HCT116 (cell line): ENCODE measurements around the gene RPS2. TPM values are rescaled to one million over a fixed set of nuclear protein-coding genes. Genes with fewer than 3 reads are reported as not detected.

Source experiments
- ATAC-seq: fragments of 200-7000 bp; cut with Tn5 transposase; 2 replicates; pipeline ENCODE4 v1.9.1; 2020; ENCODE audit warnings: mild to moderate bottlenecking, moderate library complexity
- BruUV-seq: library from RNA; stranded (reverse); fragments of 400-500 nt; replicated peaks from 2 replicates; lab custom pipeline; 2021; lab: Mats Ljungman, UMichigan
- CTCF ChIA-PET: fragments of 300-600 bp; sonication (Branson Sonifier 250); formaldehyde crosslinking; loops from one replicate; lab custom pipeline; 2021; ENCODE audit warnings: antibody characterized with exemption; lab: Charles Lee
- POLR2A ChIA-PET: fragments of 300-600, 350-600 bp; sonication (Branson Sonifier 250); formaldehyde crosslinking; loops from one replicate; lab custom pipeline; 2021; ENCODE audit warnings: antibody characterized with exemption; lab: Charles Lee
- RAD21 ChIA-PET, 2 experiments: fragments of 300-600 bp; sonication (Branson Sonifier 250); formaldehyde crosslinking; loops; one replicate each; lab custom pipeline; 2023; ENCODE audit warnings: low total read pairs in 2 of 2; ENCODE audit not compliant: uncharacterized antibody in 2 of 2, unreplicated experiment in 2 of 2, low non-redundant PET in 1 of 2; lab: Charles Lee
- DNase-seq: peaks from one replicate; pipeline ENCODE4 v3.0.0-alpha.2; 2010; ENCODE audit warnings: low read depth, low spot score
- H2AFZ ChIP-seq: fragments of 200-600 bp; shearing (Covaris generic), sonication (generic); 2 replicates; pipeline ENCODE4 v1.6.1; 2017; ENCODE audit warnings: low read depth, mixed run types, mixed read lengths, antibody characterized with exemption, low read length; ENCODE audit not compliant: poor library complexity, severe bottlenecking
- H3K27ac ChIP-seq: 2 replicates; pipeline ENCODE4 v1.5.1; 2012; ENCODE audit warnings: low read depth, low read length
- H3K27me3 ChIP-seq: fragments of 200-600 bp; sonication (generic); 2 replicates; pipeline ENCODE4 v1.6.1; 2016; ENCODE audit warnings: mixed run types, low read length, mixed read lengths; ENCODE audit not compliant: insufficient read depth
- H3K36me3 ChIP-seq, 2 experiments: fragments of 200-500 bp in 1 of 2; fragments of 200-600 bp in 1 of 2; sonication (Bioruptor generic) in 1 of 2; sonication (generic) in 1 of 2; 2 replicates each; pipeline versions ENCODE4 v1.5.1 to v1.6.1; 2014 to 2016; ENCODE audit warnings: low read length in 2 of 2, inconsistent platforms in 1 of 2, mixed read lengths in 1 of 2, mixed run types in 1 of 2; ENCODE audit not compliant: insufficient read depth in 2 of 2, control insufficient read depth in 1 of 2
- H3K4me1 ChIP-seq, 2 experiments: fragments of 200-600 bp in 1 of 2; sonication (generic) in 1 of 2; 2 replicates each; pipeline versions ENCODE4 v1.5.1 to v1.6.1; 2012 to 2017; ENCODE audit warnings: low read length in 2 of 2, inconsistent platforms in 1 of 2, mild to moderate bottlenecking in 1 of 2, mixed read lengths in 1 of 2, mixed run types in 1 of 2, moderate library complexity in 1 of 2; ENCODE audit not compliant: insufficient read depth in 2 of 2, control insufficient read depth in 1 of 2
- H3K4me2 ChIP-seq: fragments of 200-600 bp; sonication (generic); 2 replicates; pipeline ENCODE4 v1.6.1; 2017; ENCODE audit warnings: mixed run types, low read length, mixed read lengths
- H3K4me3 ChIP-seq, 2 experiments: fragments of 200-600 bp in 1 of 2; sonication (generic) in 1 of 2; replicated peaks in 1 of 2; 2 replicates each; pipeline ENCODE4 v1.5.1; 2011 to 2016; ENCODE audit warnings: low read length in 2 of 2, control low read depth in 1 of 2, low read depth in 1 of 2, mild to moderate bottlenecking in 1 of 2, mixed read lengths in 1 of 2, mixed run types in 1 of 2
- H3K79me2 ChIP-seq: fragments of 200-600 bp; sonication (generic); 2 replicates; pipeline ENCODE4 v1.6.1; 2017; ENCODE audit warnings: mild to moderate bottlenecking, mixed run types, low read length, moderate library complexity, mixed read lengths; ENCODE audit not compliant: insufficient read depth
- H3K9ac ChIP-seq: fragments of 200-600 bp; sonication (generic); 2 replicates; pipeline ENCODE4 v1.6.1; 2016; ENCODE audit warnings: low read length, mixed read lengths
- H3K9me2 ChIP-seq: fragments of 200-600 bp; sonication (generic), shearing (Covaris generic); 2 replicates; pipeline ENCODE4 v1.6.1; 2017; ENCODE audit warnings: mixed run types, mild to moderate bottlenecking, moderate library complexity; ENCODE audit not compliant: insufficient read depth
- H3K9me3 ChIP-seq, 2 experiments: fragments of 200-500 bp in 1 of 2; fragments of 200-600 bp in 1 of 2; sonication (Bioruptor generic) in 1 of 2; sonication (generic) in 1 of 2; 2 replicates each; pipeline ENCODE4 v1.6.1; 2014 to 2017; ENCODE audit warnings: low read length in 2 of 2, mixed read lengths in 2 of 2, inconsistent platforms in 1 of 2, low read depth in 1 of 2, mild to moderate bottlenecking in 1 of 2, mixed run types in 1 of 2, moderate library complexity in 1 of 2; ENCODE audit not compliant: control insufficient read depth in 1 of 2, insufficient read depth in 1 of 2
- H4K20me1 ChIP-seq: fragments of 200-600 bp; sonication (generic), shearing (Covaris generic); 2 replicates; pipeline ENCODE4 v1.6.1; 2017; ENCODE audit warnings: mixed run types, mild to moderate bottlenecking, moderate library complexity; ENCODE audit not compliant: insufficient read depth
- EGR1 ChIP-seq: IDR thresholded peaks from 2 replicates; pipeline ENCODE4 v1.6.1; 2012; ENCODE audit warnings: low read depth
- EZH2phosphoT487 ChIP-seq: fragments of 200-600 bp; IDR thresholded peaks from 2 replicates; pipeline ENCODE4 v1.6.1; 2018; ENCODE audit warnings: antibody characterized with exemption, borderline replicate concordance
- TCF7L2 ChIP-seq: IDR thresholded peaks from 2 replicates; pipeline ENCODE4 v1.7.0; 2011; ENCODE audit warnings: borderline replicate concordance, inconsistent platforms; ENCODE audit not compliant: insufficient read depth, insufficient read length; ENCODE audit errors: extremely low read depth
- YY1 ChIP-seq: IDR thresholded peaks from 2 replicates; pipeline ENCODE4 v1.6.1; 2011; ENCODE audit warnings: low read length, low read depth, moderate library complexity, mild to moderate bottlenecking; ENCODE audit not compliant: insufficient replicate concordance; ENCODE audit errors: extremely low read depth
- ZFX ChIP-seq: fragments of 450-650 bp; IDR thresholded peaks from 2 replicates; pipeline ENCODE4 v1.6.1; 2017
- ZNF274 ChIP-seq: fragments of 200-500 bp; sonication (Bioruptor generic); IDR thresholded peaks from 2 replicates; pipeline ENCODE4 v1.6.1; 2014; ENCODE audit warnings: mild to moderate bottlenecking, low read depth, low read length, inconsistent platforms
- intact Hi-C: fragments of 100-400 bp; cut with micrococcal nuclease; formaldehyde crosslinking; loops from 2 replicates; pipeline ENCODE4 v1.10.0; 2022
- total RNA-seq: library from RNA; stranded (reverse); gene quantifications from one replicate; pipeline ENCODE4 v1.2.1, GENCODE V29; 2021; ENCODE audit not compliant: unreplicated experiment
- TF ChIP-seq, protein P1 (sequence below): IDR thresholded peaks from 2 replicates; pipeline ENCODE4 v1.6.1; 2012
- TF ChIP-seq, protein P2 (sequence below), 3 experiments: fragments of 200-600 bp in 1 of 3; sonication (generic) in 1 of 3; IDR thresholded peaks in 2 of 3; conservative IDR thresholded peaks in 1 of 3; 2 replicates each; pipeline ENCODE4 v1.5.1; 2012 to 2017; ENCODE audit warnings: low read depth in 2 of 3, low read length in 2 of 3, antibody characterized with exemption in 1 of 3, borderline replicate concordance in 1 of 3, control low read depth in 1 of 3, mild to moderate bottlenecking in 1 of 3, mixed read lengths in 1 of 3, mixed run types in 1 of 3, moderate library complexity in 1 of 3; ENCODE audit not compliant: insufficient read depth in 1 of 3

RPS2 gene
- total RNA-seq, 1 experiment from 2014 or later = 6,265 TPM

DNA sequence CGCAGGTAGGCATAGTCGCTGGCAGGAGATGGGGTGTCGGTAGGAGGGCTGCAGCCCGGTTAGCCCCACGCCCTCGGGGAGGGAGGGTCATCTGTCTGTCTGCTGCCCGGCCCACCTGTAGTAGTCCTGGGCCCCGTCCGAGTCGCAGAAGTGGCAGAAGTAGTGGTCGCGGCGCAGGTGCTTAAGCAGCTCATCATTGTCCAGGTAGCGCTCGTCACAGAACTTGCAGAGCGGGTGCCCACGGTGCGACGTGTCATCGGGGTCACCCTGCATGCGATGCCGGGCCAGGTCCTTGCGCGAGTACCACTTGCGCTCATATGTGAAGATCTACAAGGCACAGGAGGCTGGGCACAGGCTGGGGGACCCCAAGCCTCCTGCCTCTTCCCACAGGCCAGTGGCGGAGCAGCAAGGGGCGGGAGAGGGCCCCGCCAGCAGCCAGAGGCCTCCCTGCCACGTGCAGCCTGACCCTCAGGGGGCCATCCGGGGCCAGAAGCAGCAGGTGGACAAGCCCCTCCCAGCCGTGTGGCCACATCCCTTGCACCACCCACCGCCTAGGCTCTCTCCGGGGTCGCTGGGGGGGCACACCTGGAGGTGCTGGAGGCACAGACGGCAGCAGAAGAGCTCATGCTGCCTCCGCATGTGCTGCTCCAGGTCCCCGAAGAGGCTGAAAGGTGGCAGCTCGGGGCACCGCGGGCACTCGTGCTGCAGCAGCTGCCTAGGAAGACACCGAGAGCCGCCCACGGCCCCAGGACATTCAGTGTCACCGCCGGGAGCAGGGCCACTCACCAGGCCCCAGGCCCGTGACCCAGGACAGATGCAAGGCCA, 38.0 kb upstream of the RPS2 start:
- ChIA-PET POLR2A (interaction anchor here (2.1 to 2.6 kb wide), 2 partner anchors 38 to 138 kb away, joined by 9 to 10 read pairs; partner anchors contain the start of gene RPS2), CTCF (interaction anchor here (1.4 to 1.6 kb wide), 2 partner anchors 14 to 20 kb away, joined by 3 to 12 read pairs; no protein-coding TSS in a partner anchor), RAD21 (no interaction called here)
- Histone ChIP-seq H3K9me3 (no peaks in the 10 kb centered on the region), H3K27me3 (no peaks in the 10 kb centered on the region), H3K9me2 (no peaks in the 10 kb centered on the region), H3K36me3 (peaks cover 23 to 53% of the 10 kb centered on the region in 2 experiments; a peak in 3 of 4 replicates), H2AFZ (no peak overlapping the region), H3K9ac (no peak overlapping the region), H3K79me2 (peaks cover 63% of the 10 kb centered on the region), H3K27ac (peak overlapping the region; percentile 19; the same call in 1 of the 2 replicates), H4K20me1 (no peaks in the 10 kb centered on the region; the same call in 1 of the 2 replicates), H3K4me1 (peaks cover 13 to 38% of the 10 kb centered on the region in 2 experiments), H3K4me2 (no peak overlapping the region), H3K4me3 (no peak overlapping the region)
- DNase-seq (no peak), ATAC-seq (no peak)
- TF ChIP-seq, protein P1, sequence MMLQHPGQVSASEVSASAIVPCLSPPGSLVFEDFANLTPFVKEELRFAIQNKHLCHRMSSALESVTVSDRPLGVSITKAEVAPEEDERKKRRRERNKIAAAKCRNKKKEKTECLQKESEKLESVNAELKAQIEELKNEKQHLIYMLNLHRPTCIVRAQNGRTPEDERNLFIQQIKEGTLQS = no peak
- TF ChIP-seq, protein P2, sequence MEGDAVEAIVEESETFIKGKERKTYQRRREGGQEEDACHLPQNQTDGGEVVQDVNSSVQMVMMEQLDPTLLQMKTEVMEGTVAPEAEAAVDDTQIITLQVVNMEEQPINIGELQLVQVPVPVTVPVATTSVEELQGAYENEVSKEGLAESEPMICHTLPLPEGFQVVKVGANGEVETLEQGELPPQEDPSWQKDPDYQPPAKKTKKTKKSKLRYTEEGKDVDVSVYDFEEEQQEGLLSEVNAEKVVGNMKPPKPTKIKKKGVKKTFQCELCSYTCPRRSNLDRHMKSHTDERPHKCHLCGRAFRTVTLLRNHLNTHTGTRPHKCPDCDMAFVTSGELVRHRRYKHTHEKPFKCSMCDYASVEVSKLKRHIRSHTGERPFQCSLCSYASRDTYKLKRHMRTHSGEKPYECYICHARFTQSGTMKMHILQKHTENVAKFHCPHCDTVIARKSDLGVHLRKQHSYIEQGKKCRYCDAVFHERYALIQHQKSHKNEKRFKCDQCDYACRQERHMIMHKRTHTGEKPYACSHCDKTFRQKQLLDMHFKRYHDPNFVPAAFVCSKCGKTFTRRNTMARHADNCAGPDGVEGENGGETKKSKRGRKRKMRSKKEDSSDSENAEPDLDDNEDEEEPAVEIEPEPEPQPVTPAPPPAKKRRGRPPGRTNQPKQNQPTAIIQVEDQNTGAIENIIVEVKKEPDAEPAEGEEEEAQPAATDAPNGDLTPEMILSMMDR (IDR thresholded peaks at IDR 0.05 in 2 of 3, conservative IDR thresholded peaks at IDR 0.05 in 1 of 3; ENCODE audit: borderline replicate concordance in 1 of 3, insufficient read depth in 1 of 3, low read depth in 2 of 3, low read length in 2 of 3) = no peak
- TF ChIP-seq TCF7L2 (no peak), ZFX (no peak), YY1 (no peak), EZH2phosphoT487 (no peak), EGR1 (no peak), ZNF274 (no peak)
- no TSS peak for BruUV-seq
- intact Hi-C loops = loop anchor here (5.0 kb wide), 1 partner anchor 140 kb away; no protein-coding TSS in a partner anchor
